Left lung (tissue), 14 donors: Measurements from ENCODE around the gene TMEM45B. TPM values are rescaled to one million over a fixed set of nuclear protein-coding genes. Genes with fewer than 3 reads are reported as not detected.

Experiments
- ATAC-seq: fragments of 200-7000 bp; cut with Tn5 transposase; one replicate; pipeline ENCODE4 v1.9.1; 2020; ENCODE audit warnings: moderate library complexity
- DNase-seq, 4 donors: peaks; one replicate each; pipeline ENCODE4 v3.0.0-alpha.2; 2013 to 2020
- H3K27ac ChIP-seq, 2 donors: fragments of 200-600 bp; sonication (generic) in 1 of 2; one replicate each; pipeline versions ENCODE4 v1.5.0 to v1.8.0; 2020 to 2021
- H3K27me3 ChIP-seq, 2 donors: fragments of 200-600 bp; sonication (generic) in 1 of 2; one replicate each; pipeline versions ENCODE4 v1.5.0 to v1.8.0; 2020 to 2021
- H3K36me3 ChIP-seq, 2 donors: fragments of 200-600 bp; sonication (generic) in 1 of 2; one replicate each; pipeline versions ENCODE4 v1.5.0 to v1.8.0; 2020 to 2021
- H3K4me1 ChIP-seq, 2 donors: fragments of 200-600 bp; one replicate each; pipeline ENCODE4 v1.8.0; 2021
- H3K4me3 ChIP-seq, 2 donors: fragments of 200-600 bp; sonication (generic) in 1 of 2; one replicate each; pipeline versions ENCODE4 v1.5.0 to v1.8.0; 2020 to 2021; ENCODE audit warnings: mild to moderate bottlenecking in 1 of 2
- H3K9me3 ChIP-seq, 2 donors: fragments of 200-600 bp; sonication (generic) in 1 of 2; one replicate each; pipeline versions ENCODE4 v1.5.0 to v1.8.0; 2020 to 2021
- intact Hi-C, 2 donors: fragments of 100-400 bp; cut with DNase I; formaldehyde crosslinking; loops; one replicate each; pipeline versions ENCODE4 v1.11.2 to v1.14.2; 2022
- long read RNA-seq, 12 donors: library from polyadenylated mRNA in 2 of 12; unstranded in 2 of 12; transcript quantifications; one replicate each; pipeline ENCODE4 v2.0.0 and lab custom pipeline, GENCODE V29; 2019 to 2026
- polyA plus RNA-seq, 6 donors: library from polyadenylated mRNA; unstranded; fragments of 120-200 nt; gene quantifications; one replicate each; pipeline ENCODE4 v1.2.1, GENCODE V29; 2013; ENCODE audit not compliant: insufficient read length in 6 of 6
- total RNA-seq, 2 donors: library from RNA; stranded (reverse); fragmentation: NEBNext Ultra II Directional; extraction: Animal tissue kit (Norgen Biotek cat#: 25700); gene quantifications; one replicate each; pipeline ENCODE4 v1.2.1, GENCODE V29; 2021
- TF ChIP-seq, protein P1 (sequence below), 2 donors: fragments of 200-600 bp; sonication (generic) in 1 of 2; IDR thresholded peaks; one replicate each; pipeline versions ENCODE4 v1.5.0 to v1.8.0; 2021; ENCODE audit warnings: antibody characterized with exemption in 2 of 2
- donor health status: DM: no; HTN: yes; CAD: no.
- donor health status: DM: no; HTN: no; CAD: no.

Gene TMEM45B
- total RNA-seq (10 to 100 TPM; 19.3 to 24.3 TPM), polyA plus RNA-seq (1 to 10 TPM; 2.0 to 3.5 (median 2.4) TPM)
- long read RNA-seq, donor 1, partial matches to known transcripts = 0 of 1 reads
- long read RNA-seq, donor 1, other reads (novel, unspliced or antisense) = 0 of 1 reads
- long read RNA-seq, donor 2 = 0 reads
- long read RNA-seq, donor 3 = 0 reads
- long read RNA-seq, donor 4, transcript TMEM45B-201 (6 exons, 2,234 nt) = major isoform, 21 of 29 reads
- long read RNA-seq, donor 4, partial matches to known transcripts = 1 of 29 reads
- long read RNA-seq, donor 4, other reads (novel, unspliced or antisense) = 6 of 29 reads
- long read RNA-seq, donor 5, partial matches to known transcripts = 5 of 6 reads
- long read RNA-seq, donor 5, other reads (novel, unspliced or antisense) = 0 of 6 reads
- long read RNA-seq, donor 6, partial matches to known transcripts = 0 of 1 reads
- long read RNA-seq, donor 6, other reads (novel, unspliced or antisense) = 0 of 1 reads
- long read RNA-seq, donor 7, partial matches to known transcripts = 5 of 5 reads
- long read RNA-seq, donor 7, other reads (novel, unspliced or antisense) = 0 of 5 reads
- long read RNA-seq, donor 8, partial matches to known transcripts = 0 of 2 reads
- long read RNA-seq, donor 8, other reads (novel, unspliced or antisense) = 0 of 2 reads
- long read RNA-seq, donor 9 = 0 reads
- long read RNA-seq, donor 10, transcript TMEM45B-201 (6 exons, 2,234 nt) = major isoform, 17 of 26 reads
- long read RNA-seq, donor 10, partial matches to known transcripts = 3 of 26 reads
- long read RNA-seq, donor 10, other reads (novel, unspliced or antisense) = 6 of 26 reads
- long read RNA-seq, donor 11 = 0 reads
- long read RNA-seq, donor 12, partial matches to known transcripts = 0 of 1 reads
- long read RNA-seq, donor 12, other reads (novel, unspliced or antisense) = 0 of 1 reads

DNA sequence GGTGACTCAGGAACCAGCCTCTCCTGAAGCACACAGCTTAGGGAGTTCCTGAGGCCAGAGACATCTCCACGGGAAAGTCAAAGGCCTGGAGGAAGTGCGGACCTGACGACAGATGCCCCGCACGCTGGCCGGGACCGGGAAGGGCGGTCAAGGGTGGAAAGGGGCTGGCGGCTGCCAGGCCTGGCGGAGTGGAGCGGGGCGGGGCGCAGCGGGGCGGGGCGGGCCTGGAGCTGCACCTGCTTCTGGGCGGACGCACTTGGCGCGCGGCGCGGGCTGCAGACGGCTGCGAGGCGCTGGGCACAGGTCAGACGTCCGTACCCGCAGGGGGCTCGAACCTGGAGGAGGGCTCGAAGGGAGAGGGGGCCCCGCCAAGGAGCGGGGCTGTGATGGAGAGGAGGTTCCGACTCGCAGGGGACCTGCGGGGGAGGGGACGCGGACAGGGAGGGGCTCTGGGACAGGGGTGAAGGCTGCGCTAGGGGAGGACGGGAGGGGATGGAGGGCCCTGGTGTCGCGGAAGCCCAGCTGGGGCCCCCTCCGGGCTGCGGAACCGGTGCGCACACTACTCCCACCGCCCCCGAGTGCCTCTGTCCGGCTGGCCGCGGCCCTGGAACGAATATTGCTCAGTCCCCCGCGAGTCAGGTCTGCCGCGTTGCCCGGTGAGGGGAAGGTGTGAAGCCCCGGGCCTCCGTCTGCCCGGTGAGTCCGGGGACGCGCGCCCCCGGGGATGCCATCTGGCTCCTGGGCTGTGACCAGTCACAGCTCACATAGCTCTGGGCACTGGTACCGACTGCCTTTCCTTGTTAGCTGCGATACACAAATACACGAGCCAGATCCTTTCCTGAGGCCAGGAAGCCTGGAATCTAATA lies at the start of gene TMEM45B:
Gene TMEM45B (plus strand): TSS at position 253 of the 866 bp plus-strand sequence. CDS start 36,635 bp downstream, outside the sequence.
- intact Hi-C loops = no loop called here
- H3K27ac ChIP-seq = no peak within 1 kb of the TSS
- peak in 3 of 4 donors; percentile 37 to 89 (median 60) for DNase-seq
- peaks cover 13 to 63% of the 10 kb centered on the region in 2 donors for H3K27me3 ChIP-seq
- peak; percentile 96 for ATAC-seq
- TF ChIP-seq, protein P1, sequence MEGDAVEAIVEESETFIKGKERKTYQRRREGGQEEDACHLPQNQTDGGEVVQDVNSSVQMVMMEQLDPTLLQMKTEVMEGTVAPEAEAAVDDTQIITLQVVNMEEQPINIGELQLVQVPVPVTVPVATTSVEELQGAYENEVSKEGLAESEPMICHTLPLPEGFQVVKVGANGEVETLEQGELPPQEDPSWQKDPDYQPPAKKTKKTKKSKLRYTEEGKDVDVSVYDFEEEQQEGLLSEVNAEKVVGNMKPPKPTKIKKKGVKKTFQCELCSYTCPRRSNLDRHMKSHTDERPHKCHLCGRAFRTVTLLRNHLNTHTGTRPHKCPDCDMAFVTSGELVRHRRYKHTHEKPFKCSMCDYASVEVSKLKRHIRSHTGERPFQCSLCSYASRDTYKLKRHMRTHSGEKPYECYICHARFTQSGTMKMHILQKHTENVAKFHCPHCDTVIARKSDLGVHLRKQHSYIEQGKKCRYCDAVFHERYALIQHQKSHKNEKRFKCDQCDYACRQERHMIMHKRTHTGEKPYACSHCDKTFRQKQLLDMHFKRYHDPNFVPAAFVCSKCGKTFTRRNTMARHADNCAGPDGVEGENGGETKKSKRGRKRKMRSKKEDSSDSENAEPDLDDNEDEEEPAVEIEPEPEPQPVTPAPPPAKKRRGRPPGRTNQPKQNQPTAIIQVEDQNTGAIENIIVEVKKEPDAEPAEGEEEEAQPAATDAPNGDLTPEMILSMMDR (IDR thresholded peaks at IDR 0.05) = no peak
- peak within 1 kb of the TSS; percentile 28 to 46 for H3K4me3 ChIP-seq
- H3K9me3 ChIP-seq = no peaks in the 10 kb centered on the region
- no peaks in the 10 kb centered on the region for H3K36me3 ChIP-seq
- no peaks in the 10 kb centered on the region for H3K4me1 ChIP-seq

GRCh38 chr11:129766898-129767604 lies 48.6 kb upstream of the TMEM45B start:
- TF ChIP-seq, protein P1 (IDR thresholded peaks at IDR 0.05) = peak; percentile 16 to 19
- peak; percentile 83 for ATAC-seq

DNA sequence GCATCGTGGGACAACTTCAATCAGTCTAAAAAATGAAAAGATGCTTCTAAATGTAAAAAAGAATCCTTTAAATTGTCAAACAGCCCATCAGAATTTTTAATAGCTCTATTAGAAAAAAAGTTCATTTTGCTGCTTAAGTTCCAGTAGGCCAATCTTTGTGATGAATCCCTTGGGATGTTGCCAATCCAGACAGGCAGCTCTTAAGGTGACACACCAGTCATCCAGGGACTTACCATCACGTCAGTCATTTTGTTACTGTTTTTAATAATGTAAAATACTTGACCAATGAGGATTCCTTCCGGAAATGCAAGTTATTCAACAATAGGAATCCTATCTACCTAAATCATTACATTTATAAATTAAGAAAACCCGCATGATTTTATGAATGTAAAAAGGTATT lies 47.8 kb upstream of the TMEM45B start:
- no peaks in the 10 kb centered on the region for H3K9me3 ChIP-seq
- intact Hi-C loops = no loop called here
- H3K36me3 ChIP-seq = no peaks in the 10 kb centered on the region
- TF ChIP-seq, protein P1 (IDR thresholded peaks at IDR 0.05) = no peak
- no peak overlapping the region for H3K27ac ChIP-seq
- no peaks in the 10 kb centered on the region for H3K27me3 ChIP-seq
- H3K4me3 ChIP-seq = no peak overlapping the region
- DNase-seq (no peak), ATAC-seq (no peak)
- no peaks in the 10 kb centered on the region for H3K4me1 ChIP-seq

More at GRCh38 chr11:129766898-129767604, 48.6 kb upstream of the TMEM45B start:
- Histone ChIP-seq H3K27ac (no peak overlapping the region), H3K9me3 (no peaks in the 10 kb centered on the region), H3K4me1 (no peaks in the 10 kb centered on the region), H3K27me3 (no peaks in the 10 kb centered on the region), H3K4me3 (no peak overlapping the region), H3K36me3 (no peaks in the 10 kb centered on the region)
- intact Hi-C loops = no loop called here
- no peak for DNase-seq

DNA sequence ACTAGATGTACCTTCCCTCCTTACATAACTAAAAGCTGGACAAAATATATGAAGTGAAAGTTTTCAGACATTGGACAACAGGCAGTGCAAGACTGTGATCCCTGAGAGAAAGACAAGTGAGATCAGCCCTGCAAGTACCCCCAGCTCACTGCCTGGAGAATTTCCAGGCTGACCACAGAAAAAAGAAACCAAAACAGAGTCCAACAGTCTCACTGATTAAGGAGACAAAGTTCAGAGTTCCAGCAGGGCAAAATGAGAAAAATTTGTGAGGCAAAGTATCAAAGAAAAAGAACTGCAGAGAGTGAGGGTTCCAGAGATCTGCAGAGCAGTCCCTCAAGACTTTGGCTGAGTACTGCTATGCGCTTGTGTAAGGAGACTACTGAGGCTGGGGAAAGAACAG lies 47.3 kb upstream of the TMEM45B start:
- H3K27ac ChIP-seq = no peak overlapping the region
- ATAC-seq = no peak

More for the DNA sequence above, 47.3 kb upstream of the TMEM45B start:
- H3K4me1 ChIP-seq = no peaks in the 10 kb centered on the region
- H3K4me3 ChIP-seq = no peak overlapping the region
- H3K36me3 ChIP-seq = no peaks in the 10 kb centered on the region
- intact Hi-C loops = no loop called here
- TF ChIP-seq, protein P1 (IDR thresholded peaks at IDR 0.05) = no peak
- H3K27me3 ChIP-seq = no peaks in the 10 kb centered on the region
- DNase-seq = no peak
- no peaks in the 10 kb centered on the region for H3K9me3 ChIP-seq
